B cell (primary cell): ENCODE measurements around the gene FASLG.

Experiments used
- EZH2 ChIP-seq: IDR thresholded peaks from 2 replicates; pipeline ENCODE4 v1.6.1; 2012; ENCODE audit warnings: borderline replicate concordance, low read depth, mild to moderate bottlenecking, moderate library complexity, low read length; ENCODE audit not compliant: insufficient read depth, poor library complexity, severe bottlenecking
- TF ChIP-seq, protein P1 (sequence below): fragments of 200-600 bp; IDR thresholded peaks from one replicate; pipeline ENCODE4 v1.8.0; 2022; ENCODE audit warnings: antibody characterized with exemption, mild to moderate bottlenecking

DNA sequence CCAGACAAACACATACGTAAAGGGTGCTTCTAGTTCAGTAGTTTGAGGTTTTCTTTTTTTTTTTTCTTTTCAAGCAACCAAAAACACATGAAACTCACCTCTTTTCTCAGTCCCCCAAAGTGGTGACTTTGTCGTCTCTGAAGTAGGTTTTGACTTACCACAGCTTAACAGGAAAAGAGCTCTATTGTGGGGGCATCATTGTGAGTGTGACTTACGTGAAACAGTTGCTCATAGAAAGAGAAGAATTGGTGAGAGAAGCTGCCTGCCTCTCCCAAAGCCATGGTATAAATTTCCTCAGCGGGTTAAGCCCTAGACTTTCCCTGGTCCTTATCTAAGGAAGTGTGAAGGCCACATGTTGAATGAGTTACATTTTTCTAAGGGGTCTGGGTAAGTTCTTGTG lies 11.9 kb downstream of the FASLG start:
- TF ChIP-seq, protein P1, sequence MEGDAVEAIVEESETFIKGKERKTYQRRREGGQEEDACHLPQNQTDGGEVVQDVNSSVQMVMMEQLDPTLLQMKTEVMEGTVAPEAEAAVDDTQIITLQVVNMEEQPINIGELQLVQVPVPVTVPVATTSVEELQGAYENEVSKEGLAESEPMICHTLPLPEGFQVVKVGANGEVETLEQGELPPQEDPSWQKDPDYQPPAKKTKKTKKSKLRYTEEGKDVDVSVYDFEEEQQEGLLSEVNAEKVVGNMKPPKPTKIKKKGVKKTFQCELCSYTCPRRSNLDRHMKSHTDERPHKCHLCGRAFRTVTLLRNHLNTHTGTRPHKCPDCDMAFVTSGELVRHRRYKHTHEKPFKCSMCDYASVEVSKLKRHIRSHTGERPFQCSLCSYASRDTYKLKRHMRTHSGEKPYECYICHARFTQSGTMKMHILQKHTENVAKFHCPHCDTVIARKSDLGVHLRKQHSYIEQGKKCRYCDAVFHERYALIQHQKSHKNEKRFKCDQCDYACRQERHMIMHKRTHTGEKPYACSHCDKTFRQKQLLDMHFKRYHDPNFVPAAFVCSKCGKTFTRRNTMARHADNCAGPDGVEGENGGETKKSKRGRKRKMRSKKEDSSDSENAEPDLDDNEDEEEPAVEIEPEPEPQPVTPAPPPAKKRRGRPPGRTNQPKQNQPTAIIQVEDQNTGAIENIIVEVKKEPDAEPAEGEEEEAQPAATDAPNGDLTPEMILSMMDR = no peak
- TF ChIP-seq EZH2 = no peak
